ENCODE results near the gene STARD5. TPM values are rescaled to one million over a fixed set of nuclear protein-coding genes. Genes with fewer than 3 reads are reported as not detected.

The STARD5 gene
- total RNA-seq, 1 experiment from 2014 or later, result 1.0 TPM

DNA sequence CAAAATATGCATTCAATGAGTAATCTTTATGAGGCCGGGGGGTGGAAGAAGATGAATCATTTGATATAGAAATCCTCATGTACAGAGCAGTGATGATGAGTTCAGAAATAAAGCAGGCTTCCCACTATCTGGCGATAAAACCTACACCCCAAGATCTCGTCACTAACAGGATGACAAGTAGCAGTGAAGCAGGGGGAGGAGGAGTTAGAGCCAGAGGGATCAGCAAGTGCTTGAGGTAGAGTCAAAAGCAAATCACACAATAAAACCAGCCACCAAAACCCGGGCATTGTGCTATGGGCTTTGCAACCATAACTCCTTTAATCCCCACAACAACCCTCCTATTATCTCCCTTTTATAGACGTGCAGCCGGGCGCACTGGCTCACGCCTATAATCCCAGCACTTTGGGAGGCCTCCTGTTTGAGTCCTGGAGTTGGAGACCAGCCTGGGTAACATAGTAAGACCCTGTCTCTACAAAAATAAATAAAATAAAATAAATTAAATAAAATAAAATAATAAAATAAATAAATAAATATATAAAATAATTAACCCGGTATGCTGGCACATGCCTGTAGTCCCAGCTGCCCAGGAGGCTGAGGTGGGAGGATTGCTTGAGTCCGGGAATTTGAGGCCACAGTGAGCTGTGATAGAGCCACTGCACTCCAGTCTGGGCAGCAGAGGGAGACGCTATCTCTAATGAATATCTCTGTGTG, 53.0 kb downstream of the STARD5 start:
- intact Hi-C loops (cut with micrococcal nuclease; ENCODE audit: unreplicated experiment), result no loop called here

DNA sequence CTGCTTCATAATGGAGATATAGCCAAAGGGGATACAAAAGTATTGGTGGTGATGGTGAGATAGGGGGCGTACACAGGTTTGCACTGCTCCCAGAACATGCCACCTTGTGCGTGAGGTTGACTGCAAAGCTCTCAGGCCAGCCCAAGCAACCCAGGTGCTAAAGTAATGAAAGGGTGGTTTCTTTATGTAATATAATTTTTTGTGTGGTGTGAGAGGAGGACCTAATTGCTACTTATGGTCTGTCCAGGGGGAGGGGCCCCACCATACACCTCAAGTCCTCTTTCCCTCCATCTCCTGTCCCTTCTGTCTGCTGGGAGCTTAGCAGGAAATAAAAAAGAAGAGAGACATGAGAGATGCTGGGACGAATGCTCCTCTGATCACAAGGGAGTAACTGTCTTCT, 53.8 kb downstream of the STARD5 start:
- CTCF ChIA-PET, result no interaction called here
- no peaks in the 10 kb centered on the region for H3K4me1 Mint-ChIP-seq (ENCODE audit: low read depth, unreplicated experiment)
- H3K36me3 Mint-ChIP-seq (ENCODE audit: insufficient read depth, unreplicated experiment), result no peaks in the 10 kb centered on the region
- Histone ChIP-seq H3K36me3 (ENCODE audit: control insufficient read depth, insufficient read depth, low read length) (no peaks in the 10 kb centered on the region), H3K4me3 (ENCODE audit: low read depth, low read length) (no peak overlapping the region), H3K27me3 (replicated peaks; ENCODE audit: control insufficient read depth, insufficient read depth, low read length) (no peaks in the 10 kb centered on the region; the same call in 1 of the 2 replicates), H3K4me1 (peaks cover 5% of the 10 kb centered on the region; the same call in 1 of the 2 replicates), H3K9me3 (no peaks in the 10 kb centered on the region)
- intact Hi-C loops (cut with micrococcal nuclease; ENCODE audit: unreplicated experiment), result no loop called here
- no peaks in the 10 kb centered on the region for H3K9me3 Mint-ChIP-seq (ENCODE audit: unreplicated experiment)
- H3K27me3 Mint-ChIP-seq (ENCODE audit: insufficient read depth, unreplicated experiment), result peaks cover 6% of the 10 kb centered on the region
- POLR2A ChIA-PET, result no interaction called here
- H3K4me3 Mint-ChIP-seq (ENCODE audit: unreplicated experiment), result no peak overlapping the region
- no peak overlapping the region for H3K27ac Mint-ChIP-seq (ENCODE audit: unreplicated experiment)
- no peak for DNase-seq
- TF ChIP-seq, protein P1, sequence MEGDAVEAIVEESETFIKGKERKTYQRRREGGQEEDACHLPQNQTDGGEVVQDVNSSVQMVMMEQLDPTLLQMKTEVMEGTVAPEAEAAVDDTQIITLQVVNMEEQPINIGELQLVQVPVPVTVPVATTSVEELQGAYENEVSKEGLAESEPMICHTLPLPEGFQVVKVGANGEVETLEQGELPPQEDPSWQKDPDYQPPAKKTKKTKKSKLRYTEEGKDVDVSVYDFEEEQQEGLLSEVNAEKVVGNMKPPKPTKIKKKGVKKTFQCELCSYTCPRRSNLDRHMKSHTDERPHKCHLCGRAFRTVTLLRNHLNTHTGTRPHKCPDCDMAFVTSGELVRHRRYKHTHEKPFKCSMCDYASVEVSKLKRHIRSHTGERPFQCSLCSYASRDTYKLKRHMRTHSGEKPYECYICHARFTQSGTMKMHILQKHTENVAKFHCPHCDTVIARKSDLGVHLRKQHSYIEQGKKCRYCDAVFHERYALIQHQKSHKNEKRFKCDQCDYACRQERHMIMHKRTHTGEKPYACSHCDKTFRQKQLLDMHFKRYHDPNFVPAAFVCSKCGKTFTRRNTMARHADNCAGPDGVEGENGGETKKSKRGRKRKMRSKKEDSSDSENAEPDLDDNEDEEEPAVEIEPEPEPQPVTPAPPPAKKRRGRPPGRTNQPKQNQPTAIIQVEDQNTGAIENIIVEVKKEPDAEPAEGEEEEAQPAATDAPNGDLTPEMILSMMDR (IDR thresholded peaks at IDR 0.05; ENCODE audit: insufficient read depth in 1 of 2, low read depth in 1 of 2, low read length in 1 of 2, severe bottlenecking in 1 of 2, unreplicated experiment in 1 of 2), result no peak
- BruUV-seq (replicated peaks), result no TSS peak

More for the DNA sequence above, 53.0 kb downstream of the STARD5 start:
- Mint-ChIP-seq H3K36me3 (ENCODE audit: insufficient read depth, unreplicated experiment) (no peaks in the 10 kb centered on the region), H3K27me3 (ENCODE audit: insufficient read depth, unreplicated experiment) (peaks cover 6% of the 10 kb centered on the region), H3K4me1 (ENCODE audit: low read depth, unreplicated experiment) (no peaks in the 10 kb centered on the region), H3K4me3 (ENCODE audit: unreplicated experiment) (no peak overlapping the region), H3K9me3 (ENCODE audit: unreplicated experiment) (no peaks in the 10 kb centered on the region), H3K27ac (ENCODE audit: unreplicated experiment) (no peak overlapping the region)
- TF ChIP-seq, protein P1 (IDR thresholded peaks at IDR 0.05; ENCODE audit: insufficient read depth in 1 of 2, low read depth in 1 of 2, low read length in 1 of 2, severe bottlenecking in 1 of 2, unreplicated experiment in 1 of 2), result no peak
- Histone ChIP-seq H3K36me3 (ENCODE audit: control insufficient read depth, insufficient read depth, low read length) (no peaks in the 10 kb centered on the region), H3K4me3 (ENCODE audit: low read depth, low read length) (no peak overlapping the region), H3K9me3 (no peaks in the 10 kb centered on the region), H3K27me3 (replicated peaks; ENCODE audit: control insufficient read depth, insufficient read depth, low read length) (no peaks in the 10 kb centered on the region; the same call in 1 of the 2 replicates), H3K4me1 (peaks cover 4% of the 10 kb centered on the region; the same call in 1 of the 2 replicates)
- ChIA-PET POLR2A (no interaction called here), CTCF (no interaction called here)
- BruUV-seq (replicated peaks), result no TSS peak
- DNase-seq, result no peak

DNA sequence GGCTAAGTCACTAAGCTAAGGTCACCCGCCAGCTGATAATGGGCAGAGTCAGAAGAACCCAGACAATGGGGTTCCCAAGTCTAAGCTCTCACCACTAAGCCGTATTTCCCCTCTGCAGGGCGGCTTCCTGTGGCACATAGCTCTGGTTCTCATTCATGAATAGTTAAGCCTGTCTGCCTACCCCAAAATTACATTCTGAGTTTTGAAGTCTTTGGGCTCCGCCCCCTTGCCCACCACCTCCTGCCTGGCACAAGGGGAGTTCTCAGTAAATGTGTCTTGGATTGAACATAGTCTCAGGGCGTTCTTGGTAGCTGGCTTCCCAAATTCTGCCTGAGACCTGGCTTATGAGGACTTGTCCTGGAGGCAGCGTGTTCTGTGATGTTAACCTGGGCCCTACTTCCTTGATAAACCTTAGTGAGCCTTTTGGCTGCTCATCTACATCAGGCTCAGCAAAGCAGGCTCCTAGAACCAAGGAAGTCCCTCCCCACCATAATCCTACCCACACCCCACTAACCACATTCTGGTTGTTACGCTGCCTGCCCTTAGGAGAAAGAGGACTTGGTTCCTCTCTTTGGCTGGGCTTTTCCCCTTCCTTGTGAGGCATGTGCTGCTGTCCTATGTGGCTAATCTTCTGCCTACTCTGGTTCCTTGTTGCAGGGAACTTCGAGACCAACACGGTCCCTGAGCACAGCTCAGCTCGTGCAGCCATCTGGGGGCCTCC, 54.9 kb downstream of the STARD5 start:
- Histone ChIP-seq H3K4me1 (peaks cover 5% of the 10 kb centered on the region; the same call in 1 of the 2 replicates), H3K9me3 (no peaks in the 10 kb centered on the region), H3K27me3 (replicated peaks; ENCODE audit: control insufficient read depth, insufficient read depth, low read length) (no peaks in the 10 kb centered on the region; the same call in 1 of the 2 replicates), H3K4me3 (ENCODE audit: low read depth, low read length) (no peak overlapping the region), H3K36me3 (ENCODE audit: control insufficient read depth, insufficient read depth, low read length) (no peaks in the 10 kb centered on the region)
- intact Hi-C loops (cut with micrococcal nuclease; ENCODE audit: unreplicated experiment), result loop anchor here (10.0 kb wide), 1 partner anchor 294 kb away; no protein-coding TSS in a partner anchor
- H3K27ac Mint-ChIP-seq (ENCODE audit: unreplicated experiment), result no peak overlapping the region
- BruUV-seq (replicated peaks), result no TSS peak
- no peaks in the 10 kb centered on the region for H3K36me3 Mint-ChIP-seq (ENCODE audit: insufficient read depth, unreplicated experiment)
- H3K4me1 Mint-ChIP-seq (ENCODE audit: low read depth, unreplicated experiment), result no peaks in the 10 kb centered on the region
- H3K9me3 Mint-ChIP-seq (ENCODE audit: unreplicated experiment), result no peaks in the 10 kb centered on the region
- H3K27me3 Mint-ChIP-seq (ENCODE audit: insufficient read depth, unreplicated experiment), result peaks cover 11% of the 10 kb centered on the region
- no peak for DNase-seq
- POLR2A ChIA-PET, result no interaction called here
- TF ChIP-seq, protein P1 (IDR thresholded peaks at IDR 0.05; ENCODE audit: insufficient read depth in 1 of 2, low read depth in 1 of 2, low read length in 1 of 2, severe bottlenecking in 1 of 2, unreplicated experiment in 1 of 2), result no peak
- CTCF ChIA-PET, result no interaction called here
- no peak overlapping the region for H3K4me3 Mint-ChIP-seq (ENCODE audit: unreplicated experiment)

All from Caco-2 (cell line).